DND-41 (cell line): ENCODE measurements around the gene AMFR.

ENCODE experiments used
- ATAC-seq: fragments of 200-7000 bp; cut with Tn5 transposase; 3 replicates; pipeline ENCODE4 v1.9.1; 2021; ENCODE audit warnings: low read depth; ENCODE audit not compliant: insufficient read depth
- DNase-seq: peaks from one replicate; pipeline ENCODE4 v3.0.0-alpha.2; 2020
- H2AFZ ChIP-seq: 2 replicates; pipeline ENCODE4 v1.6.0; 2012; ENCODE audit warnings: low read depth, low read length
- H3K27ac ChIP-seq: 2 replicates; pipeline ENCODE4 v1.5.1; 2012; ENCODE audit warnings: low read length, inconsistent platforms
- H3K27me3 ChIP-seq: fragments of 200-600 bp; sonication (generic); 2 replicates; pipeline ENCODE4 v1.6.0; 2012; ENCODE audit warnings: low read length, mild to moderate bottlenecking, inconsistent platforms; ENCODE audit not compliant: insufficient read depth, poor library complexity
- H3K36me3 ChIP-seq: 2 replicates; pipeline ENCODE4 v1.5.1; 2012; ENCODE audit warnings: low read length, inconsistent platforms; ENCODE audit not compliant: insufficient read depth
- H3K4me1 ChIP-seq: 2 replicates; pipeline ENCODE4 v1.5.1; 2012; ENCODE audit warnings: mild to moderate bottlenecking, low read length; ENCODE audit not compliant: insufficient read depth
- H3K4me2 ChIP-seq: 2 replicates; pipeline ENCODE4 v1.6.0; 2012; ENCODE audit warnings: mild to moderate bottlenecking, moderate library complexity, low read length, inconsistent platforms; ENCODE audit not compliant: insufficient read depth
- H3K4me3 ChIP-seq, 2 experiments: fragments of 200-600 bp in 1 of 2; shearing (Covaris generic) in 1 of 2; 2 replicates each; pipeline ENCODE4 v1.5.1; 2012 to 2016; ENCODE audit warnings: inconsistent platforms in 2 of 2, low read length in 2 of 2, mild to moderate bottlenecking in 2 of 2, low read depth in 1 of 2, moderate library complexity in 1 of 2
- H3K79me2 ChIP-seq: 2 replicates; pipeline ENCODE4 v1.6.0; 2012; ENCODE audit warnings: low read length, inconsistent platforms; ENCODE audit not compliant: insufficient read depth
- H3K9ac ChIP-seq: 2 replicates; pipeline ENCODE4 v1.6.0; 2012; ENCODE audit warnings: low read depth, mild to moderate bottlenecking, inconsistent platforms, low read length, moderate library complexity
- H3K9me3 ChIP-seq: 2 replicates; pipeline ENCODE4 v1.5.1; 2012; ENCODE audit warnings: low read length, moderate library complexity, mild to moderate bottlenecking, inconsistent platforms; ENCODE audit not compliant: insufficient read depth, severe bottlenecking
- H4K20me1 ChIP-seq: 2 replicates; pipeline ENCODE4 v1.6.0; 2012; ENCODE audit warnings: low read length; ENCODE audit not compliant: insufficient read depth
- EZH2 ChIP-seq: IDR thresholded peaks from 3 replicates; pipeline ENCODE4 v1.6.1; 2012; ENCODE audit warnings: borderline replicate concordance, low read depth, mild to moderate bottlenecking, moderate library complexity, low read length, inconsistent platforms; ENCODE audit not compliant: severe bottlenecking
- TF ChIP-seq, protein P1 (sequence below): IDR thresholded peaks from 2 replicates; pipeline ENCODE4 v1.5.1; 2012; ENCODE audit warnings: borderline replicate concordance, low read length, moderate library complexity, mild to moderate bottlenecking; ENCODE audit not compliant: poor library complexity, severe bottlenecking; ENCODE audit errors: extremely low read depth

Gene AMFR

DNA sequence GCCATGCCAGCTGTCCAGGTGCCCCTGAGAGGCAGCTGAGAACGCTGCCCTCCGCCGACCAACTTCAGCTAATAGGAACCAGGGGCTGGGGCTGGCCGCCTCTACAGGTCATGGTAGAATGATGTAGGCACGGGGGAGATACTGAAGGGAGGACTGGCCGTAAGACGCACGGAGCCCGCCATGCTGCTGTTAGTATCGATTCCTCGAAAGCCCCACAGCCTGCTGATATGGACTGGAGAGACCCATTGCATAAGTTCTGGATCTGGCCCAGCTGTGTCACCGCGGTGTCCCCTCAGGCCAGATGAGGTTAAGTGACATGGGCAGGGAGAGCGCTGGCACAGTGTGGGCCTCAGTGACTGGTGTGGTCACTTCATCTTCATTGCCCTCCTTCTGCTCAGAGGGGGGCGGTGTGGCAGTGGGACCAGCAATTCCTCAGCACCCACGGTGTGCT lies 75.6 kb downstream of the AMFR start:
- no peaks in the 10 kb centered on the region for H3K27me3 ChIP-seq
- peaks cover 10% of the 10 kb centered on the region for H3K36me3 ChIP-seq
- H2AFZ ChIP-seq = no peak overlapping the region
- TF ChIP-seq, protein P1, sequence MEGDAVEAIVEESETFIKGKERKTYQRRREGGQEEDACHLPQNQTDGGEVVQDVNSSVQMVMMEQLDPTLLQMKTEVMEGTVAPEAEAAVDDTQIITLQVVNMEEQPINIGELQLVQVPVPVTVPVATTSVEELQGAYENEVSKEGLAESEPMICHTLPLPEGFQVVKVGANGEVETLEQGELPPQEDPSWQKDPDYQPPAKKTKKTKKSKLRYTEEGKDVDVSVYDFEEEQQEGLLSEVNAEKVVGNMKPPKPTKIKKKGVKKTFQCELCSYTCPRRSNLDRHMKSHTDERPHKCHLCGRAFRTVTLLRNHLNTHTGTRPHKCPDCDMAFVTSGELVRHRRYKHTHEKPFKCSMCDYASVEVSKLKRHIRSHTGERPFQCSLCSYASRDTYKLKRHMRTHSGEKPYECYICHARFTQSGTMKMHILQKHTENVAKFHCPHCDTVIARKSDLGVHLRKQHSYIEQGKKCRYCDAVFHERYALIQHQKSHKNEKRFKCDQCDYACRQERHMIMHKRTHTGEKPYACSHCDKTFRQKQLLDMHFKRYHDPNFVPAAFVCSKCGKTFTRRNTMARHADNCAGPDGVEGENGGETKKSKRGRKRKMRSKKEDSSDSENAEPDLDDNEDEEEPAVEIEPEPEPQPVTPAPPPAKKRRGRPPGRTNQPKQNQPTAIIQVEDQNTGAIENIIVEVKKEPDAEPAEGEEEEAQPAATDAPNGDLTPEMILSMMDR = no peak
- no peak for TF ChIP-seq EZH2
- ATAC-seq (no peak), DNase-seq (no peak)
- H3K27ac ChIP-seq = no peak overlapping the region
- H3K9ac ChIP-seq = no peak overlapping the region
- no peaks in the 10 kb centered on the region for H3K79me2 ChIP-seq
- H3K4me1 ChIP-seq = no peaks in the 10 kb centered on the region
- no peaks in the 10 kb centered on the region for H3K9me3 ChIP-seq
- H3K4me2 ChIP-seq = no peak overlapping the region
- no peaks in the 10 kb centered on the region; the same call in 1 of the 2 replicates for H4K20me1 ChIP-seq
- H3K4me3 ChIP-seq = no peak overlapping the region

GRCh38 chr16:56349086-56349415 lies 76.3 kb downstream of the AMFR start:
- Histone ChIP-seq H3K79me2 (no peaks in the 10 kb centered on the region), H3K9me3 (no peaks in the 10 kb centered on the region), H2AFZ (no peak overlapping the region), H3K27me3 (no peaks in the 10 kb centered on the region), H3K9ac (no peak overlapping the region), H3K27ac (no peak overlapping the region), H3K4me2 (no peak overlapping the region), H3K4me3 (no peak overlapping the region), H3K4me1 (no peaks in the 10 kb centered on the region), H3K36me3 (peaks cover 13% of the 10 kb centered on the region), H4K20me1 (no peaks in the 10 kb centered on the region; the same call in 1 of the 2 replicates)
- no peak for ATAC-seq
- no peak for DNase-seq
- TF ChIP-seq, protein P1 = no peak
- no peak for TF ChIP-seq EZH2

DNA sequence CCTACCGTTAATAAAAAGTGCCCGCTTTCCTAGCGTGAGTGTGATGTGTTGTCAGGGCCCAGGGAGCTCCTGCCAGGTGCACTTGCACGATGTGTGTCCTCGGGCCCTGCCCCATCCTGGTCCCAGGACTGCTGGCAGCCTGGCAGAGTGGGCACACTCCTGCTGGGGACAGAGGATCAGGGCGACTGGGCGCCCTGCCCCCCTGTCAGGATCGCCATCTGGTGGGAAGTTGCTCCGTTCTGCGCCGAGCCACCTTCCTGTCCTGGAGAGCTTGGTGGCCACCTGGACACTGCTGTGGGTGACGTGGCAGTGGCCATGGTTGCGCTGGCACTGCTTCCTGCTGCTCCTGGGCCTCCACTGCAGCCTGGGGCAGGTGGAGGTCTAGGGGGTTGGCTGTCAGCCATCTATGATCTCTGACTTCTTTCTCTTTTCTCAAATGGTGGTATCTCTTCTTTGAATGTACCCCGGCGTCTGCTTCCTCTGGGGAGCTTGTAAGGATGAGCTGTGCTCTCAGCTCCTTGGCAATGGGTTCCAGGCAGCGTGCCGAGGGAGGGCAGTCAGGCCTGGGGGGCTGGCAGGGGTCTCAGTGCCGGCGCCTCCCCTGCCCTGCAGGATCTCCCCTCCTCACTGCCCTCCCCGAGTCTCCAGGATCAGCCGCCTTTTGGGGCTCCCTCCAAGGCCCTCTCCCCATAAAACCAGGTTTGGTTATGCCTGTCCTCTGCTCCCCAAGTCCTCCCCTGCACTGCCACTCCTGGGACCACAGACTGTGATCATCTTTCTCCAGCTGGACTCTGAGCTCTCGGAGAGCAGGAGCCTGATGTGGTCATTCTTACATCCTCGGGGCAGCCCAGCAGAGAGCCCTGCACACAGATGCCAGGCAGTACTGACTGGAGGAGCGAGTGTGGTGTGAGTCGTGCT lies 76.9 kb downstream of the AMFR start:
- ATAC-seq = no peak

More for the DNA sequence above, 76.9 kb downstream of the AMFR start:
- Histone ChIP-seq H3K36me3 (peaks cover 17% of the 10 kb centered on the region), H3K27me3 (no peaks in the 10 kb centered on the region), H3K4me2 (no peak overlapping the region), H3K79me2 (no peaks in the 10 kb centered on the region), H3K4me3 (no peak overlapping the region), H3K9ac (no peak overlapping the region), H3K4me1 (no peaks in the 10 kb centered on the region), H4K20me1 (no peaks in the 10 kb centered on the region), H3K27ac (no peak overlapping the region), H3K9me3 (no peaks in the 10 kb centered on the region), H2AFZ (no peak overlapping the region)
- no peak for TF ChIP-seq EZH2
- TF ChIP-seq, protein P1 = no peak
- DNase-seq = no peak
